Neural progenitor cell (in vitro differentiated cells): Measurements from ENCODE around the gene CPXM2.

Source experiments
- CTCF ChIP-seq: fragments of 200-600 bp; sonication (generic); IDR thresholded peaks from 2 replicates; pipeline ENCODE4 v1.5.1; 2017; ENCODE audit warnings: antibody characterized with exemption, mild to moderate bottlenecking
- EZH2 ChIP-seq: fragments of 200-600 bp; sonication (generic); IDR thresholded peaks from 2 replicates; pipeline ENCODE4 v1.6.1; 2017; ENCODE audit warnings: antibody characterized with exemption, mild to moderate bottlenecking, moderate library complexity
- EZH2phosphoT487 ChIP-seq: fragments of 200-600 bp; sonication (generic); IDR thresholded peaks from 2 replicates; pipeline ENCODE4 v1.6.1; 2017; ENCODE audit warnings: antibody characterized with exemption

- no peak for TF ChIP-seq CTCF
- no peak for TF ChIP-seq EZH2
- no peak for TF ChIP-seq EZH2phosphoT487
These were observed 9.4 kb downstream of the CPXM2 start for GRCh38 chr10:123882177-123882576.
